ENCODE measurements around the gene ZNF688.
A peak's percentile ranks its signal among the peaks of the same experiment; 100 is the strongest.

ZNF688 gene

GRCh38 chr16:30585400-30586191, 14.1 kb upstream of the ZNF688 start, which contains the start of gene ZNF785:
TSS of gene ZNF785 (minus strand) at chr16:30585697. CDS start at chr16:30585611, 86 bp downstream.
- peak within 1 kb of the TSS; percentile 76 for H3K27ac ChIP-seq (ENCODE audit: insufficient read depth, low read length, poor library complexity, severe bottlenecking)
- H3K36me3 ChIP-seq (ENCODE audit: control insufficient read depth, insufficient read depth, low read length), result peaks cover 14% of the 10 kb centered on the region
- peak; percentile 87 to 92 (median 92) for DNase-seq
- peak within 1 kb of the TSS; percentile 60 for H3K4me3 ChIP-seq (ENCODE audit: insufficient read depth, low read depth, low read length, poor library complexity, severe bottlenecking)
- no peaks in the 10 kb centered on the region for H3K9me3 ChIP-seq (ENCODE audit: control insufficient read depth, low read length)
- H3K27me3 ChIP-seq (replicated peaks; ENCODE audit: control insufficient read depth, insufficient read depth, low read length, poor library complexity, severe bottlenecking), result no peaks in the 10 kb centered on the region
- H3K4me1 ChIP-seq (ENCODE audit: control insufficient read depth, insufficient read depth, low read length, poor library complexity, severe bottlenecking), result peaks cover 13% of the 10 kb centered on the region

- H3K4me3 ChIP-seq (ENCODE audit: insufficient read depth, low read depth, low read length, poor library complexity, severe bottlenecking), result peak overlapping the region; percentile 60
- H3K27ac ChIP-seq (ENCODE audit: insufficient read depth, low read length, poor library complexity, severe bottlenecking), result peak overlapping the region; percentile 76
- DNase-seq, result no peak
- H3K9me3 ChIP-seq (ENCODE audit: control insufficient read depth, low read length), result no peaks in the 10 kb centered on the region
- peaks cover 14% of the 10 kb centered on the region for H3K36me3 ChIP-seq (ENCODE audit: control insufficient read depth, insufficient read depth, low read length)
- H3K27me3 ChIP-seq (replicated peaks; ENCODE audit: control insufficient read depth, insufficient read depth, low read length, poor library complexity, severe bottlenecking), result no peaks in the 10 kb centered on the region
- H3K4me1 ChIP-seq (ENCODE audit: control insufficient read depth, insufficient read depth, low read length, poor library complexity, severe bottlenecking), result peaks cover 13% of the 10 kb centered on the region
These were observed 13.5 kb upstream of the ZNF688 start for GRCh38 chr16:30585022-30585399.

- Histone ChIP-seq H3K4me1 (ENCODE audit: control insufficient read depth, insufficient read depth, low read length, poor library complexity, severe bottlenecking) (peaks cover 13% of the 10 kb centered on the region), H3K27me3 (replicated peaks; ENCODE audit: control insufficient read depth, insufficient read depth, low read length, poor library complexity, severe bottlenecking) (no peaks in the 10 kb centered on the region), H3K36me3 (ENCODE audit: control insufficient read depth, insufficient read depth, low read length) (peaks cover 14% of the 10 kb centered on the region), H3K9me3 (ENCODE audit: control insufficient read depth, low read length) (no peaks in the 10 kb centered on the region), H3K4me3 (ENCODE audit: insufficient read depth, low read depth, low read length, poor library complexity, severe bottlenecking) (no peak overlapping the region), H3K27ac (ENCODE audit: insufficient read depth, low read length, poor library complexity, severe bottlenecking) (no peak overlapping the region)
- DNase-seq, result no peak
These were observed 11.3 kb upstream of the ZNF688 start for GRCh38 chr16:30582611-30583340.

GRCh38 chr16:30581457-30581856, 9.9 kb upstream of the ZNF688 start:
- no peak for DNase-seq
- Histone ChIP-seq H3K36me3 (ENCODE audit: control insufficient read depth, insufficient read depth, low read length) (peaks cover 14% of the 10 kb centered on the region), H3K4me3 (ENCODE audit: insufficient read depth, low read depth, low read length, poor library complexity, severe bottlenecking) (no peak overlapping the region)

GRCh38 chr16:30574678-30575077, 3.2 kb upstream of the ZNF688 start:
- Histone ChIP-seq H3K27ac (ENCODE audit: insufficient read depth, low read length, poor library complexity, severe bottlenecking) (no peak overlapping the region), H3K27me3 (replicated peaks; ENCODE audit: control insufficient read depth, insufficient read depth, low read length, poor library complexity, severe bottlenecking) (no peaks in the 10 kb centered on the region), H3K9me3 (ENCODE audit: control insufficient read depth, low read length) (no peaks in the 10 kb centered on the region), H3K4me1 (ENCODE audit: control insufficient read depth, insufficient read depth, low read length, poor library complexity, severe bottlenecking) (peaks cover 15% of the 10 kb centered on the region), H3K36me3 (ENCODE audit: control insufficient read depth, insufficient read depth, low read length) (no peaks in the 10 kb centered on the region), H3K4me3 (ENCODE audit: insufficient read depth, low read depth, low read length, poor library complexity, severe bottlenecking) (no peak overlapping the region)
- no peak for DNase-seq

More at GRCh38 chr16:30581457-30581856, 9.9 kb upstream of the ZNF688 start:
- Histone ChIP-seq H3K9me3 (ENCODE audit: control insufficient read depth, low read length) (no peaks in the 10 kb centered on the region), H3K27me3 (replicated peaks; ENCODE audit: control insufficient read depth, insufficient read depth, low read length, poor library complexity, severe bottlenecking) (no peaks in the 10 kb centered on the region), H3K4me1 (ENCODE audit: control insufficient read depth, insufficient read depth, low read length, poor library complexity, severe bottlenecking) (peaks cover 13% of the 10 kb centered on the region), H3K27ac (ENCODE audit: insufficient read depth, low read length, poor library complexity, severe bottlenecking) (no peak overlapping the region)

GRCh38 chr16:30570636-30571444, 674 bp downstream of the ZNF688 start:
- H3K4me3 ChIP-seq (ENCODE audit: insufficient read depth, low read depth, low read length, poor library complexity, severe bottlenecking), result peak overlapping the region; percentile 81
- peaks cover 33% of the 10 kb centered on the region for H3K4me1 ChIP-seq (ENCODE audit: control insufficient read depth, insufficient read depth, low read length, poor library complexity, severe bottlenecking)
- no peaks in the 10 kb centered on the region for H3K36me3 ChIP-seq (ENCODE audit: control insufficient read depth, insufficient read depth, low read length)
- H3K27me3 ChIP-seq (replicated peaks; ENCODE audit: control insufficient read depth, insufficient read depth, low read length, poor library complexity, severe bottlenecking), result no peaks in the 10 kb centered on the region
- no peak for DNase-seq
- H3K27ac ChIP-seq (ENCODE audit: insufficient read depth, low read length, poor library complexity, severe bottlenecking), result peak overlapping the region; percentile 97
- no peaks in the 10 kb centered on the region for H3K9me3 ChIP-seq (ENCODE audit: control insufficient read depth, low read length)

- Histone ChIP-seq H3K27ac (ENCODE audit: insufficient read depth, low read length, poor library complexity, severe bottlenecking) (no peak overlapping the region), H3K4me3 (ENCODE audit: insufficient read depth, low read depth, low read length, poor library complexity, severe bottlenecking) (no peak overlapping the region), H3K27me3 (replicated peaks; ENCODE audit: control insufficient read depth, insufficient read depth, low read length, poor library complexity, severe bottlenecking) (no peaks in the 10 kb centered on the region), H3K4me1 (ENCODE audit: control insufficient read depth, insufficient read depth, low read length, poor library complexity, severe bottlenecking) (peaks cover 33% of the 10 kb centered on the region), H3K9me3 (ENCODE audit: control insufficient read depth, low read length) (no peaks in the 10 kb centered on the region), H3K36me3 (ENCODE audit: control insufficient read depth, insufficient read depth, low read length) (no peaks in the 10 kb centered on the region)
- DNase-seq, result no peak
These were observed 1.5 kb downstream of the ZNF688 start for GRCh38 chr16:30569746-30570635.

GRCh38 chr16:30569281-30569680, 2.2 kb downstream of the ZNF688 start:
- H3K36me3 ChIP-seq (ENCODE audit: control insufficient read depth, insufficient read depth, low read length), result no peaks in the 10 kb centered on the region
- no peaks in the 10 kb centered on the region for H3K9me3 ChIP-seq (ENCODE audit: control insufficient read depth, low read length)
- peaks cover 33% of the 10 kb centered on the region for H3K4me1 ChIP-seq (ENCODE audit: control insufficient read depth, insufficient read depth, low read length, poor library complexity, severe bottlenecking)
- H3K4me3 ChIP-seq (ENCODE audit: insufficient read depth, low read depth, low read length, poor library complexity, severe bottlenecking), result no peak overlapping the region
- no peaks in the 10 kb centered on the region for H3K27me3 ChIP-seq (replicated peaks; ENCODE audit: control insufficient read depth, insufficient read depth, low read length, poor library complexity, severe bottlenecking)
- DNase-seq, result no peak
- peak overlapping the region; percentile 27 for H3K27ac ChIP-seq (ENCODE audit: insufficient read depth, low read length, poor library complexity, severe bottlenecking)

GRCh38 chr16:30567991-30568638, 3.4 kb downstream of the ZNF688 start:
- Histone ChIP-seq H3K9me3 (ENCODE audit: control insufficient read depth, low read length) (no peaks in the 10 kb centered on the region), H3K27me3 (replicated peaks; ENCODE audit: control insufficient read depth, insufficient read depth, low read length, poor library complexity, severe bottlenecking) (no peaks in the 10 kb centered on the region), H3K4me1 (ENCODE audit: control insufficient read depth, insufficient read depth, low read length, poor library complexity, severe bottlenecking) (peaks cover 33% of the 10 kb centered on the region), H3K36me3 (ENCODE audit: control insufficient read depth, insufficient read depth, low read length) (no peaks in the 10 kb centered on the region), H3K4me3 (ENCODE audit: insufficient read depth, low read depth, low read length, poor library complexity, severe bottlenecking) (no peak overlapping the region), H3K27ac (ENCODE audit: insufficient read depth, low read length, poor library complexity, severe bottlenecking) (peak overlapping the region; percentile 84)
- peak in 2 of 3 donors; percentile 25 to 33 for DNase-seq

Data from effector memory CD4-positive, alpha-beta T cell (primary cell).